Stimulated activated CD8-positive, alpha-beta memory T cell treated with anti-CD3 and anti-CD28 coated beads, Interleukin-7, amount 100 ng/mL, for 4 hours (primary cell): ENCODE data around the gene DNAJB9.
"Not testable (repeated sequence)": the region's sequence is repeated elsewhere in the genome, so short reads cannot be mapped to it uniquely, and the experiment has no call there.

Experiments used
- DNase-seq, 2 donors: peaks; one replicate each; pipeline ENCODE4 v3.0.0-alpha.2; 2020; ENCODE audit warnings: low read depth in 2 of 2

The DNAJB9 gene

GRCh38 chr7:108569381-108570145, at the start of gene DNAJB9, which contains the start of gene THAP5:
Gene DNAJB9 (plus strand): TSS chr7:108569874. CDS start chr7:108571727, 1,853 bp downstream.
Gene THAP5 (minus strand): TSS chr7:108569706. CDS start chr7:108569569, 137 bp downstream.
- DNase-seq: peak; percentile 99

GRCh38 chr7:108522780-108523179, 46.9 kb upstream of the DNAJB9 start:
- DNase-seq: no peak

GRCh38 chr7:108525327-108525984, 44.2 kb upstream of the DNAJB9 start:
- no peak for DNase-seq

GRCh38 chr7:108525985-108526767, 43.5 kb upstream of the DNAJB9 start, which contains the start of gene PNPLA8:
Gene PNPLA8 (minus strand): TSS chr7:108526135. CDS start chr7:108515491, 10,644 bp downstream.
- peak; percentile 100 for DNase-seq

GRCh38 chr7:108526768-108527017, 43.0 kb upstream of the DNAJB9 start:
- DNase-seq: no peak

GRCh38 chr7:108528183-108528712, 41.4 kb upstream of the DNAJB9 start:
- DNase-seq: no peak

- no peak for DNase-seq
These were observed 40.3 kb upstream of the DNAJB9 start for GRCh38 chr7:108529341-108529740.

- DNase-seq: no peak
These were observed 36.0 kb upstream of the DNAJB9 start for GRCh38 chr7:108533712-108534111.

- no peak for DNase-seq
These were observed 34.4 kb upstream of the DNAJB9 start for GRCh38 chr7:108535257-108535656.

- DNase-seq: no peak
These were observed 33.9 kb upstream of the DNAJB9 start for GRCh38 chr7:108535744-108536143.

- no peak for DNase-seq
These were observed 32.4 kb upstream of the DNAJB9 start for GRCh38 chr7:108537229-108537628.

- not testable (repeated sequence) for DNase-seq
These were observed 31.4 kb upstream of the DNAJB9 start for GRCh38 chr7:108538236-108538635.

- DNase-seq: not testable (repeated sequence)
These were observed 31.0 kb upstream of the DNAJB9 start for GRCh38 chr7:108538685-108539084.

GRCh38 chr7:108541478-108541877, 28.2 kb upstream of the DNAJB9 start:
- no peak for DNase-seq

GRCh38 chr7:108548141-108548896, 21.4 kb upstream of the DNAJB9 start:
- not testable (repeated sequence) for DNase-seq

GRCh38 chr7:108556665-108557064, 13.0 kb upstream of the DNAJB9 start:
- not testable (repeated sequence) for DNase-seq

GRCh38 chr7:108557191-108557590, 12.5 kb upstream of the DNAJB9 start:
- no peak for DNase-seq

- no peak for DNase-seq
These were observed 12.1 kb upstream of the DNAJB9 start for GRCh38 chr7:108557617-108558016.

- DNase-seq: no peak
These were observed 10.4 kb upstream of the DNAJB9 start for GRCh38 chr7:108559253-108559652.

GRCh38 chr7:108561047-108561619, 8.5 kb upstream of the DNAJB9 start:
- DNase-seq: no peak

- DNase-seq: no peak
These were observed 3.7 kb upstream of the DNAJB9 start for GRCh38 chr7:108565987-108566386.
